Breast epithelium (tissue), 3 donors: ENCODE results near the gene IL18RAP.

ENCODE experiments used
- CTCF ChIP-seq, 3 donors: fragments of 450-650 bp; IDR thresholded peaks; one replicate each; pipeline ENCODE4 v1.5.1; 2016 to 2017; ENCODE audit warnings: antibody characterized with exemption in 3 of 3, mild to moderate bottlenecking in 3 of 3, moderate library complexity in 3 of 3
- POLR2AphosphoS5 ChIP-seq, 3 donors: sonication (generic); formaldehyde crosslinking; IDR thresholded peaks; one replicate each; pipeline ENCODE4 v1.6.1; 2017; ENCODE audit warnings: antibody characterized with exemption in 3 of 3

GRCh38 chr2:102428573-102428972 is 5.6 kb downstream of the IL18RAP start:
- TF ChIP-seq CTCF (IDR thresholded peaks at IDR 0.05) (no peak), POLR2AphosphoS5 (IDR thresholded peaks at IDR 0.05) (no peak)
